Neural cell (in vitro differentiated cells): ENCODE data around the gene PHACTR4. TPM values are rescaled to one million over a fixed set of nuclear protein-coding genes. Genes with fewer than 3 reads are reported as not detected.

Experiments used
- H2AFZ ChIP-seq: fragments of 200-600, 300-800 bp; sonication (generic), shearing (Covaris generic); 2 replicates; pipeline ENCODE4 v1.6.0; 2014; ENCODE audit warnings: low read depth, mild to moderate bottlenecking, antibody characterized with exemption, low read length, moderate library complexity
- H3F3A ChIP-seq: fragments of 200-600 bp; shearing (Covaris generic); 2 replicates; pipeline ENCODE4 v1.6.1; 2016; ENCODE audit warnings: mild to moderate bottlenecking, moderate library complexity, mixed read lengths, antibody characterized with exemption, low read length; ENCODE audit not compliant: insufficient read depth, poor library complexity, severe bottlenecking
- H3K27ac ChIP-seq: fragments of 200-600, 300-800 bp; sonication (generic), shearing (Covaris generic); 2 replicates; pipeline ENCODE4 v1.5.1; 2014; ENCODE audit warnings: mild to moderate bottlenecking, low read length, moderate library complexity
- H3K27me3 ChIP-seq: fragments of 300-800, 200-600 bp; sonication (generic), shearing (Covaris generic); 2 replicates; pipeline ENCODE4 v1.6.0; 2014; ENCODE audit warnings: mild to moderate bottlenecking, low read depth, low read length, moderate library complexity; ENCODE audit not compliant: insufficient read depth
- H3K36me3 ChIP-seq: fragments of 300-800, 200-600 bp; sonication (generic), shearing (Covaris generic); 2 replicates; pipeline ENCODE4 v1.5.1; 2014; ENCODE audit warnings: mild to moderate bottlenecking, antibody characterized with exemption, low read length, moderate library complexity; ENCODE audit not compliant: insufficient read depth
- H3K4me2 ChIP-seq: fragments of 300-800, 200-600 bp; sonication (generic), shearing (Covaris generic); 2 replicates; pipeline ENCODE4 v1.6.0; 2014; ENCODE audit warnings: mild to moderate bottlenecking, low read length
- H3K4me3 ChIP-seq: fragments of 300-800, 200-600 bp; sonication (generic), shearing (Covaris generic); 2 replicates; pipeline ENCODE4 v1.5.1; 2014; ENCODE audit warnings: mild to moderate bottlenecking, low read length, moderate library complexity
- H3K79me2 ChIP-seq: fragments of 200-600 bp; shearing (Covaris generic); replicated peaks from 2 replicates; pipeline ENCODE4 v1.6.0; 2014; ENCODE audit warnings: mild to moderate bottlenecking, low read length, moderate library complexity; ENCODE audit not compliant: insufficient read depth
- H3K9ac ChIP-seq: fragments of 300-800, 200-600 bp; sonication (generic), shearing (Covaris generic); 2 replicates; pipeline ENCODE4 v1.6.1; 2016; ENCODE audit warnings: mild to moderate bottlenecking, low read length, mixed read lengths
- H3K9me2 ChIP-seq: fragments of 200-600 bp; shearing (Covaris generic); 2 replicates; pipeline ENCODE4 v1.6.1; 2016; ENCODE audit warnings: mild to moderate bottlenecking, low read length, mixed read lengths; ENCODE audit not compliant: insufficient read depth
- H3K9me3 ChIP-seq: fragments of 200-600, 300-800 bp; sonication (generic), shearing (Covaris generic); 2 replicates; pipeline ENCODE4 v1.6.1; 2016; ENCODE audit warnings: mild to moderate bottlenecking, mixed run types, low read length, moderate library complexity, mixed read lengths
- H4K20me1 ChIP-seq: fragments of 200-600 bp; shearing (Covaris generic); 2 replicates; pipeline ENCODE4 v1.6.1; 2016; ENCODE audit warnings: mild to moderate bottlenecking, mixed run types; ENCODE audit not compliant: insufficient read depth
- EP300 ChIP-seq: fragments of 450-650 bp; conservative IDR thresholded peaks from 2 replicates; pipeline ENCODE4 v1.6.1; 2014; ENCODE audit warnings: antibody characterized with exemption, mild to moderate bottlenecking, moderate library complexity; ENCODE audit not compliant: poor library complexity, severe bottlenecking
- EZH2 ChIP-seq: fragments of 200-600, 300-800 bp; shearing (Covaris generic), sonication (generic); IDR thresholded peaks from 2 replicates; pipeline ENCODE4 v1.6.1; 2014; ENCODE audit warnings: antibody characterized with exemption, low read length, borderline replicate concordance, mild to moderate bottlenecking; ENCODE audit not compliant: insufficient read depth, poor library complexity, severe bottlenecking
- MXI1 ChIP-seq: fragments of 450-650 bp; conservative IDR thresholded peaks from 2 replicates; pipeline ENCODE4 v1.6.1; 2014; ENCODE audit warnings: antibody characterized with exemption, mild to moderate bottlenecking; ENCODE audit not compliant: poor library complexity, severe bottlenecking
- POLR2AphosphoS5 ChIP-seq: IDR thresholded peaks from 2 replicates; pipeline ENCODE4 v1.6.1; 2012
- RAD21 ChIP-seq: fragments of 450-650 bp; conservative IDR thresholded peaks from 2 replicates; pipeline ENCODE4 v1.6.1; 2014; ENCODE audit warnings: antibody characterized with exemption, mild to moderate bottlenecking, moderate library complexity
- SMC3 ChIP-seq: fragments of 450-650 bp; conservative IDR thresholded peaks from 2 replicates; pipeline ENCODE4 v1.6.1; 2014; ENCODE audit warnings: antibody characterized with exemption, mild to moderate bottlenecking, moderate library complexity; ENCODE audit not compliant: poor library complexity
- TAF1 ChIP-seq: IDR thresholded peaks from 2 replicates; pipeline ENCODE4 v1.6.1; 2012; ENCODE audit warnings: low read depth
- polyA plus RNA-seq: library from polyadenylated mRNA; depleted of rRNA; stranded (reverse); fragments of >200 nt; gene quantifications from 2 replicates; pipeline ENCODE4 v1.2.3, GENCODE V29; 2014
- TF ChIP-seq, protein P1 (sequence below): fragments of 450-650 bp; IDR thresholded peaks from 2 replicates; pipeline ENCODE4 v1.5.1; 2014; ENCODE audit warnings: antibody characterized with exemption, mild to moderate bottlenecking, moderate library complexity; ENCODE audit not compliant: poor library complexity, severe bottlenecking
- TF ChIP-seq, protein P2 (sequence below): IDR thresholded peaks from 2 replicates; pipeline ENCODE4 v1.6.1; 2012; ENCODE audit warnings: borderline replicate concordance

The PHACTR4 gene
- polyA plus RNA-seq, 1 donor from 2014 or later: 7.9 TPM

DNA sequence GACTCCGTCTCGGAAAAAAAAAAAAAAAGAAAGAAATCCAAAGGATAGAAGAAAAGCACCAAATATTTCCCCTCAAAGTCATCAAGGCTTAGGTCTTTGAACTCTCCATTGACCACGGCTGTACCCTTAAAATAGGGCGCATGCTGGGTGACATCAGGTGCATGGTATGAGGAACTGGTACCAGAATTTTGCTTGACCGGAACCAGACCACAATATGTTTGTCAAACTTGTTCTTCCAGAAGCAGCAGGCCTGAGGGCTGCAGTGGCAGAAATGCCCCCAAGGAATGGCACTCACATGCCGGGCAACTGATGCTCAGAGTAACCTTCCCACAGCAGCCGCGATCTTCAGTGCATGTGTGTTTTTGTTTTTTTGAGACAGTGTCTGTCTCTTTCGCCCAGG, 157.3 kb downstream of the PHACTR4 start:
- H4K20me1 ChIP-seq: no peaks in the 10 kb centered on the region
- no peaks in the 10 kb centered on the region for H3K27me3 ChIP-seq
- no peaks in the 10 kb centered on the region for H3K9me3 ChIP-seq
- no peaks in the 10 kb centered on the region for H3K36me3 ChIP-seq
- H3F3A ChIP-seq: no peaks in the 10 kb centered on the region
- no peak overlapping the region for H3K4me3 ChIP-seq
- no peaks in the 10 kb centered on the region for H3K9me2 ChIP-seq
- no peak overlapping the region for H3K4me2 ChIP-seq
- peaks cover 4% of the 10 kb centered on the region for H3K79me2 ChIP-seq
- no peak overlapping the region for H3K9ac ChIP-seq
- TF ChIP-seq EP300 (no peak), RAD21 (no peak), POLR2AphosphoS5 (no peak), EZH2 (no peak), TAF1 (no peak), SMC3 (no peak), MXI1 (no peak)
- TF ChIP-seq, protein P1, sequence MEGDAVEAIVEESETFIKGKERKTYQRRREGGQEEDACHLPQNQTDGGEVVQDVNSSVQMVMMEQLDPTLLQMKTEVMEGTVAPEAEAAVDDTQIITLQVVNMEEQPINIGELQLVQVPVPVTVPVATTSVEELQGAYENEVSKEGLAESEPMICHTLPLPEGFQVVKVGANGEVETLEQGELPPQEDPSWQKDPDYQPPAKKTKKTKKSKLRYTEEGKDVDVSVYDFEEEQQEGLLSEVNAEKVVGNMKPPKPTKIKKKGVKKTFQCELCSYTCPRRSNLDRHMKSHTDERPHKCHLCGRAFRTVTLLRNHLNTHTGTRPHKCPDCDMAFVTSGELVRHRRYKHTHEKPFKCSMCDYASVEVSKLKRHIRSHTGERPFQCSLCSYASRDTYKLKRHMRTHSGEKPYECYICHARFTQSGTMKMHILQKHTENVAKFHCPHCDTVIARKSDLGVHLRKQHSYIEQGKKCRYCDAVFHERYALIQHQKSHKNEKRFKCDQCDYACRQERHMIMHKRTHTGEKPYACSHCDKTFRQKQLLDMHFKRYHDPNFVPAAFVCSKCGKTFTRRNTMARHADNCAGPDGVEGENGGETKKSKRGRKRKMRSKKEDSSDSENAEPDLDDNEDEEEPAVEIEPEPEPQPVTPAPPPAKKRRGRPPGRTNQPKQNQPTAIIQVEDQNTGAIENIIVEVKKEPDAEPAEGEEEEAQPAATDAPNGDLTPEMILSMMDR: no peak
- TF ChIP-seq, protein P2, sequence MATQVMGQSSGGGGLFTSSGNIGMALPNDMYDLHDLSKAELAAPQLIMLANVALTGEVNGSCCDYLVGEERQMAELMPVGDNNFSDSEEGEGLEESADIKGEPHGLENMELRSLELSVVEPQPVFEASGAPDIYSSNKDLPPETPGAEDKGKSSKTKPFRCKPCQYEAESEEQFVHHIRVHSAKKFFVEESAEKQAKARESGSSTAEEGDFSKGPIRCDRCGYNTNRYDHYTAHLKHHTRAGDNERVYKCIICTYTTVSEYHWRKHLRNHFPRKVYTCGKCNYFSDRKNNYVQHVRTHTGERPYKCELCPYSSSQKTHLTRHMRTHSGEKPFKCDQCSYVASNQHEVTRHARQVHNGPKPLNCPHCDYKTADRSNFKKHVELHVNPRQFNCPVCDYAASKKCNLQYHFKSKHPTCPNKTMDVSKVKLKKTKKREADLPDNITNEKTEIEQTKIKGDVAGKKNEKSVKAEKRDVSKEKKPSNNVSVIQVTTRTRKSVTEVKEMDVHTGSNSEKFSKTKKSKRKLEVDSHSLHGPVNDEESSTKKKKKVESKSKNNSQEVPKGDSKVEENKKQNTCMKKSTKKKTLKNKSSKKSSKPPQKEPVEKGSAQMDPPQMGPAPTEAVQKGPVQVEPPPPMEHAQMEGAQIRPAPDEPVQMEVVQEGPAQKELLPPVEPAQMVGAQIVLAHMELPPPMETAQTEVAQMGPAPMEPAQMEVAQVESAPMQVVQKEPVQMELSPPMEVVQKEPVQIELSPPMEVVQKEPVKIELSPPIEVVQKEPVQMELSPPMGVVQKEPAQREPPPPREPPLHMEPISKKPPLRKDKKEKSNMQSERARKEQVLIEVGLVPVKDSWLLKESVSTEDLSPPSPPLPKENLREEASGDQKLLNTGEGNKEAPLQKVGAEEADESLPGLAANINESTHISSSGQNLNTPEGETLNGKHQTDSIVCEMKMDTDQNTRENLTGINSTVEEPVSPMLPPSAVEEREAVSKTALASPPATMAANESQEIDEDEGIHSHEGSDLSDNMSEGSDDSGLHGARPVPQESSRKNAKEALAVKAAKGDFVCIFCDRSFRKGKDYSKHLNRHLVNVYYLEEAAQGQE: no peak
- no peak overlapping the region for H2AFZ ChIP-seq
- no peak overlapping the region for H3K27ac ChIP-seq

DNA sequence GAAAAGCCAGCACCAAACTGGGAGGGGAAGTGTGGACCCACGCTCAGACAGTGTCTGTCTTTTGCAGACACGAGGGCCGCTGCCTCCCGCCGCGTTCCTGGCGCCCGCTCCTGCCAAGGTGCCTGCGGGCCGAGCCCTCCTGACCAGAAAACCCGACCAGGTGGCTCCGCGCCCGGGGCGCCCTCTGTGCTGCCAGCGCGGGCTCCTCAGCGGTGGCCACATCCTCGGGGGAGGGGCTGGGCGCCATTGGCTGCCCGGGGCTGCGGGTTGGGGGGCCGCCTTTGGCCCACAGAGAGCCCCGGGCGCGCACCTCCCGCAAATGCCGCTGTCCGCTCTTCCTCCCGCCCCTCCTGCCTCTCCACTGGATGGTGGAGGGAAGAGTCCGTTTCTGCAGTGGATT, 160.9 kb downstream of the PHACTR4 start:
- H3F3A ChIP-seq: no peaks in the 10 kb centered on the region
- TF ChIP-seq, protein P1: no peak
- TF ChIP-seq TAF1 (no peak), EZH2 (no peak), SMC3 (no peak)
- H2AFZ ChIP-seq: no peak overlapping the region
- no peaks in the 10 kb centered on the region for H3K9me3 ChIP-seq
- no peak overlapping the region for H3K27ac ChIP-seq
- no peaks in the 10 kb centered on the region for H4K20me1 ChIP-seq
- no peak overlapping the region for H3K9ac ChIP-seq
- H3K27me3 ChIP-seq: no peaks in the 10 kb centered on the region
- no peaks in the 10 kb centered on the region for H3K36me3 ChIP-seq
- H3K79me2 ChIP-seq: no peaks in the 10 kb centered on the region
- H3K9me2 ChIP-seq: no peaks in the 10 kb centered on the region
- no peak overlapping the region for H3K4me3 ChIP-seq
- no peak overlapping the region for H3K4me2 ChIP-seq
